DOHH2 (cell line): Measurements from ENCODE around the gene HMG20A.

ENCODE experiments used
- CTCF ChIP-seq: fragments of 200-600 bp; sonication (generic); IDR thresholded peaks from one replicate; pipeline ENCODE4 v1.5.1; 2014; ENCODE audit warnings: antibody characterized with exemption, mild to moderate bottlenecking, low read depth, low read length; ENCODE audit not compliant: poor library complexity, severe bottlenecking
- EZH2phosphoT487 ChIP-seq: fragments of 200-600 bp; sonication (generic); IDR thresholded peaks from 2 replicates; pipeline ENCODE4 v1.6.1; 2017; ENCODE audit warnings: borderline replicate concordance, mild to moderate bottlenecking, antibody characterized with exemption, low read length, moderate library complexity, mixed read lengths

- TF ChIP-seq CTCF (no peak), EZH2phosphoT487 (no peak)
These were observed 98.9 kb downstream of the HMG20A start for GRCh38 chr15:77519540-77519939.
